Colon (tissue), 2 donors: Measurements from ENCODE around the gene PNPLA5.

Source experiments
- FAIRE-seq: peaks from 2 replicates; lab custom pipeline; 2012; peaks lifted over from hg19 to GRCh38; lab: Jason Lieb, UNC
- donor health status: control.
- donor health status: control.

Gene PNPLA5

GRCh38 chr22:43854786-43855271 is 37.0 kb downstream of the PNPLA5 start:
- FAIRE-seq = no peak

DNA sequence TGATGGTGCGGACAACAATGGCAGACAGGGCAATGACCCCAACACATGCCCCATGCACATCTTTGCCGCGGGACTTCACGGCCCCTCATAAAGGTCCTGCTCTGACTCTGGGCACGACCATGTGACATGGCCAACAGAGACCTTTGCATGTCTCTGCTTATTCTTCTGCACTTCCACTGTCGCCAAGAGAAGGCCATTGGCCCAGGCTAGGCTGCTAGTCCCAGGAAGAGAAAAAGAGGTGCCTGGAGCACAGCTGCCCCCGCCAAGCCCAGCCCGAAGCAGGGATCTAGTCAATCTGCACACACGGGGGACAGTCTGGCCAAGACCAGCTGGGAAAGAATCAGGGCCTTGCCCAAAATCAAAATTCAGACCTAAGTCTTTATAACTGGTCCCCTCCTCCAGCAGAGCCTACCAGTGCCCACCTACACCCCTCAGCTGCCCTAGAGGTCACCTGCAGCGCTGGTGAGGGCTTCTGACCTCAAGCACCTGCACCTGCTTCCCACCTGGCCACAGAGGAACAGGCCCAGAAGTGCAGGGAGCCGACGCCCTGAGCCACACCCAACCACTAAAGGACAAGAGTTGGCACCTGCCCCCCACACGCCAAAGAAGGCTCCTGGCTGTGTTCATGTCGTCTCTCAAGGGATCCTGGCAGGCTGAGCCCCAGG is 37.6 kb downstream of the PNPLA5 start:
- FAIRE-seq = no peak

GRCh38 chr22:43853328-43853931 is 38.4 kb downstream of the PNPLA5 start:
- no peak for FAIRE-seq

GRCh38 chr22:43852573-43853327 is 39.1 kb downstream of the PNPLA5 start:
- no peak for FAIRE-seq

DNA sequence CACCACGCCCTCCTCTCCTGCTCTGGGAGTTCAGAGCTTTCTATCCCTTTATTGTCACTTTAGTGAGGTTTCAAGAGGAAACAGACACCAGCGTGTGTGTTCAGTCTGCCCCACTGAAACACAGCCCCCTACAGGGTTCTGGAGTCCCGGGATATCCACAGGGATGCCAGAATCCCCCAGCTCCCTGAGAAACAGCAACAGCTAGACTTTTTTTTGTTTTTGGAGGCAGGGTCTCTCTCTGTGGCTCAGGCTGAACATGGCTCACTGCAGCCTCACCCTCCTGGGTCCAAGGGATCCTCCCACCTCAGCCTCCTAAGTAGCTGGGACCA is 39.9 kb downstream of the PNPLA5 start:
- no peak for FAIRE-seq

GRCh38 chr22:43851058-43851978 is 40.5 kb downstream of the PNPLA5 start:
- no peak for FAIRE-seq

DNA sequence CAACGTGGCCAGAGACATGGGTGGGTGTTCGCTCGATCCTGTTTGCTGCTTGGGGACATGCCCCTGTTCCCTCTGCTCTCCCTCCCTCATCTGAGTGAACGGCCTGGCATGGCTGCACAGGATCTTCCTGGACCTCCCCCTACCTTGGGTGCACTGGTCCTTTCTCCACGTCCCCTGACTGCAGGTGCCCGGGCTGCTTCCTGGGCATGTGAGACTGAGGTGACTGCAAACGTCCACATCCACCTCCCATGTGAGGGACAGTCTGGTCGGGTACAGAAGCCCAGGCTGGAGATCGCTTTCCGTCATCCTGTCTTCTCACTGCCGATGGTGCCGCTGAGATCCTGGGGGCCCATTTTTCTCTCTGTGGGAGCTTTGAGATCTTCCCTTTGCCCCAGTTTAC is 41.3 kb downstream of the PNPLA5 start:
- FAIRE-seq = no peak

GRCh38 chr22:43849731-43850130 is 42.1 kb downstream of the PNPLA5 start:
- no peak for FAIRE-seq

DNA sequence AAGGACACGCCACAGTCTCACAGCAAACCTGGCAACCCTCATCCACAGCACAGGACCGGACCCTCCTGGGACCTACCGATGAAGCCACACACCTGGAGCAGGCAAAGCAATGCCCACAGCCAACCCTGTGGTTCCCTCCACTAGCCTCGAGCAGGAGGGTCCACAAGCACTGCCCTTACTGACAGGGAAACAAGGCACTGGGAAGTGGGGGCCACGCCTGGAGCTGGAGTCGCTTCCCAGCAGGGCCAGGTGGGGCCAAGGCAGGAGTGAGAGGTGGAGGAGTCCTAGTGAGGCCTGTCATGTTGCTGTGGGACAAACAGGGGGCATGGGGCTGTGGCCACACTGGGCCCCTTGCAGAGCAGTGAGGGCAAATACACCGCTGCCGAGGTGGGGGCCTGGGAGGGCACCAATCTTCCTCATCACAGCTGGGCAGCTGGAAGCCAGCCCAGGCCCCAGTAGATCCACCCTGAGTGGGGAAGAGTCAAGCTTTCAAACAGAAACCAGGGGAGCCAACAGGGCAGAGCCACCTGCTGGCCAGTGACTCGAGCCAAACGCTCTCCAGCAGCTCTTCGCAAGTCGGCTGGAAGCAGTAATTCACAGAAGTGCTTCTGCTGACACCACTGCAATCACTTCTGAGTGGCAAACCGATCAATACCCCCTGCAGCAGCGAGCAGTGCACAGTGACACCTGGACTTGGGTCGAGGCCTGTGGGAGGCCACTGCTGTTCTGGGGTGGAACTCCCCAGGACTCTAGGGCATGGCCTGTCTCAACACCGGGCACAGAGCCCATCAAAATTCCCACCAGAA is 43.2 kb downstream of the PNPLA5 start:
- no peak for FAIRE-seq

- FAIRE-seq = no peak
Measured at GRCh38 chr22:43847376-43848289, 44.2 kb downstream of the PNPLA5 start.

DNA sequence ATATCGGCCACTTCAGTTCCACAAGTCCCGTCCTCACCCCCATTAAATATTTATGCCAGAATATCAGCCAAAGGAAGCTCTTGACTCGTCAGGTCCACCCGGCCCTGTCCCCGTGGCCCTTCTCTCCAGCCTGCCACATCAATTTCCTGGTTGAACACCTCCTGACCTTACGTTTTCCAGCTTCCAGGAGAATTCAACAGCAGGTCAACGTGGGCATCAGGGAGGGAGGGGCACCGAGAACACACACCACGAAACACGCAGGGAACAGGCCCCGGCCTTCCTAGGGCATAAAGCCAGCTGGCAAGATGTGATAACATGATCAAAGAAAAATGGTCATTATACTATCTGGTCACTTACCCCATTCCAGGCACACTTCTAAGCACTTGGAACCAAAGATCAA is 44.8 kb downstream of the PNPLA5 start:
- no peak for FAIRE-seq

GRCh38 chr22:43845981-43846380 is 45.8 kb downstream of the PNPLA5 start:
- FAIRE-seq = no peak

DNA sequence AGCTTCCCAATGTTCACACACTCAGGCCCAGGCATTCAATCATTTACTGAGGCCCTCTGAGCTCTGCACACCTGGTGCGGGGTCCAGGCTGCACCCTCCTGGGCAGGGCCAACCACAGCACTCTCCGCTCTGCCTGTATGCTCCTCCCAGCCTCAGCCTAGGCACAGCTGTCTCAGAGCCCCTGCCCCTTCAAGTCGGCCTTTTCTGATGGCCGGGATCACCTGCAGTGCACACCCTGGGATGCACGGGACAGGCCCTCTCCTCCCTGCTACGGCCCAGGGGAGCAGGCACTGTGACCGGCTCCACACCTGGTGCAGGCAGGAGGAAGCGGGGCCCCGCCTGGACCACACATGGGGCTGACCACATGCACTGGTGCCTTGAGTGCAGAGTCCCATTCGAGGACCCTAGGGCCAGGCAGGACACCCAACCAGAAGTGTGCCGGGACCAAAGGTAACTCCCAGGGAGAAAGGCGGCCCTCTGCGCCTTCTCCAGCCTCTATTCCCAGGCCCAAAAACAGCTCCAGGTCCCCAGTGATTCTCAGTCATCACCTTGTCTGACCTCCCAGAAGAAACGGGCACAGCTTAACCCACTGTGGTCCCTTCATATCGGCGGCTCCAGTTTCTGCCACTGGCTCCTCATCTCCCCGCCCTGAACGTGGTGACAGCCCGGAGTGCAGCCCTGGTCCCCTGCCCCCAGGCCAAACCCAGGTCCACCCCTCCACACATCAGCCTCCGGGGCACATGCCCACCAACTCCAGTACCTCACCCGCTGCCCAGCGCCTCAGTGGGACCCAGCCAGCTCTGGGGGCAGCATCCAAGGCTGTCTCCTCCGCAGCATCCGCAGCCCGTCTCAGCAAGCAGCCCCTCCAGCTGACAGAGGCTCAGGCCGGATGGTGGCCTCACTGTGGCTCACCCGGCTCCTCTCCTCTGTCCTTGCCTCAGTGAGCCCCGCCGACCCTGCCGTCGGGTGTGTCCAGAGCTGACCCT is 47.0 kb downstream of the PNPLA5 start:
- FAIRE-seq = no peak

- FAIRE-seq = no peak
Measured at GRCh38 chr22:43843783-43844530, 47.9 kb downstream of the PNPLA5 start.

- FAIRE-seq = no peak
Measured at GRCh38 chr22:43841742-43842141, 50.1 kb downstream of the PNPLA5 start.

GRCh38 chr22:43840851-43841250 is 51.0 kb downstream of the PNPLA5 start:
- FAIRE-seq = no peak

DNA sequence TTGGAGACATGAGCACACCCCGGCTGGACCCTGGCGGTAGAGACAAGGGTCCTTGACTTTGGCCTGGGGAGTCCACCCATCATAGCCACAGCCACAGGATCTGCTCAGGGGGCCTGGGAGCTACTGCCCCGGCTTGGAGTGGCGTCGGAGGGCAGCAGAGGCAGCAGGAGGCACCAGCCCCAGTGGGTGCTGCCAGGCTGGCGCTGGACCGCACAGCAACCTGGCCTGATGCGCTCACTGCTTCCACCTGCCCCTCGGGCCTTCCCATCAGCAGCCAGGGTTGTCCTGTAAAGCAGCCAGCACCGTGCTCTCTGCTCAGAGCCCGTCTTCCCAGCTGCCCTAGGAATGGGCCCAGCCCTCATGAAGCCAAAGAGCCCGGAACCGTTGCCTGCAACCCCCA is 51.4 kb downstream of the PNPLA5 start:
- no peak for FAIRE-seq

DNA sequence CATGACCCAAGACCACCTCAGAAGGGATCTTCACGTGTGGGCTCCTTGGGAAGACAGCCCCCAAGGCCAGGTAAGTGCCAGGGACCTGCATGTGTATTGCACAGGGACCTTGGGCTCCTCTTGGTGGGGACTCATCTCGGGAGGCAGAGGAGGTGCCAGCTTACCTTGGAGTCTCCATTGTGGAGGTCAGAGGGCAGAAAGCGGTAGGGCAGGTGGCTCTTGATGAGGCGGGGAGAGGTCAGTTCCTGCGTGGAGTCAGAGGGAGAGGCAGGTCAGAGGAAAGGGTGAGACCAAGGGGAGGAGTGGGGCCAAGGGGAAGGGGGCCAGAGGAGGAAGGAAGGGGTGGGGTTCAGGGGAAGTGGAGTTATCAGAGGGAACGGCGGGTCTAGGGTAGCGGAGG is 52.0 kb downstream of the PNPLA5 start:
- FAIRE-seq = no peak
